SU-DHL-6 (cell line): ENCODE data around the gene KRTAP10-4.
"Not testable (repeated sequence)": the region's sequence is repeated elsewhere in the genome, so short reads cannot be mapped to it uniquely, and the experiment has no call there.

Source experiments
- H2AFZ ChIP-seq: fragments of 200-600 bp; sonication (generic); 2 replicates; pipeline ENCODE4 v1.6.1; 2014; ENCODE audit warnings: low read depth, mild to moderate bottlenecking, moderate library complexity, mixed read lengths, antibody characterized with exemption, low read length; ENCODE audit not compliant: severe bottlenecking
- H3F3A ChIP-seq: fragments of 200-600 bp; shearing (Covaris generic); 2 replicates; pipeline ENCODE4 v1.6.0; 2016; ENCODE audit warnings: antibody characterized with exemption, mild to moderate bottlenecking; ENCODE audit not compliant: insufficient read depth
- H3K27ac ChIP-seq: fragments of 200-600 bp; sonication (generic); 2 replicates; pipeline ENCODE4 v1.5.1; 2016; ENCODE audit warnings: low read depth, mild to moderate bottlenecking, low read length, moderate library complexity, mixed read lengths
- H3K27me3 ChIP-seq: fragments of 200-600 bp; sonication (generic), shearing (Covaris generic); 2 replicates; pipeline ENCODE4 v1.6.0; 2014; ENCODE audit warnings: mild to moderate bottlenecking, low read length
- H3K36me3 ChIP-seq: fragments of 200-600 bp; sonication (generic); 2 replicates; pipeline ENCODE4 v1.6.1; 2014; ENCODE audit warnings: mild to moderate bottlenecking, low read length, mixed read lengths
- H3K4me2 ChIP-seq: fragments of 300-600, 200-600 bp; shearing (Covaris generic), sonication (generic); 2 replicates; pipeline ENCODE4 v1.6.0; 2014; ENCODE audit warnings: low read length, low read depth, mild to moderate bottlenecking; ENCODE audit not compliant: poor library complexity, severe bottlenecking
- H3K4me3 ChIP-seq: fragments of 200-600 bp; sonication (generic); 2 replicates; pipeline ENCODE4 v1.5.1; 2014; ENCODE audit warnings: antibody characterized with exemption, low read length, mild to moderate bottlenecking, mixed read lengths; ENCODE audit not compliant: insufficient read depth, poor library complexity, severe bottlenecking
- H3K79me2 ChIP-seq: fragments of 200-600 bp; sonication (generic); 2 replicates; pipeline ENCODE4 v1.6.1; 2014; ENCODE audit warnings: mild to moderate bottlenecking, low read length, moderate library complexity; ENCODE audit not compliant: insufficient read depth
- H3K9ac ChIP-seq: fragments of 200-600 bp; sonication (generic); 2 replicates; pipeline ENCODE4 v1.7.0; 2014; ENCODE audit warnings: mild to moderate bottlenecking, low read length
- H3K9me2 ChIP-seq: fragments of 200-600 bp; sonication (generic); replicated peaks from 2 replicates; pipeline ENCODE4 v1.6.1; 2014; ENCODE audit warnings: low read length; ENCODE audit not compliant: insufficient read depth
- H3K9me3 ChIP-seq: fragments of 200-600 bp; sonication (generic); 2 replicates; pipeline ENCODE4 v1.6.1; 2014; ENCODE audit warnings: low read length, mixed read lengths; ENCODE audit not compliant: insufficient read depth
- H4K20me1 ChIP-seq: fragments of 200-600 bp; sonication (generic); 2 replicates; pipeline ENCODE4 v1.6.1; 2014; ENCODE audit warnings: low read depth, mild to moderate bottlenecking, antibody characterized with exemption, low read length, moderate library complexity, mixed read lengths
- EZH2phosphoT487 ChIP-seq: fragments of 200-600 bp; sonication (generic), shearing (Covaris generic); conservative IDR thresholded peaks from 2 replicates; pipeline ENCODE4 v1.6.1; 2018; ENCODE audit warnings: mild to moderate bottlenecking, antibody characterized with exemption, low read length, moderate library complexity, mixed read lengths
- TF ChIP-seq, protein P1 (sequence below): fragments of 200-600 bp; sonication (generic); IDR thresholded peaks from one replicate; pipeline ENCODE4 v1.5.1; 2017; ENCODE audit warnings: antibody characterized with exemption, mild to moderate bottlenecking, low read length, moderate library complexity; ENCODE audit not compliant: insufficient read depth, poor library complexity, severe bottlenecking

KRTAP10-4 gene

DNA sequence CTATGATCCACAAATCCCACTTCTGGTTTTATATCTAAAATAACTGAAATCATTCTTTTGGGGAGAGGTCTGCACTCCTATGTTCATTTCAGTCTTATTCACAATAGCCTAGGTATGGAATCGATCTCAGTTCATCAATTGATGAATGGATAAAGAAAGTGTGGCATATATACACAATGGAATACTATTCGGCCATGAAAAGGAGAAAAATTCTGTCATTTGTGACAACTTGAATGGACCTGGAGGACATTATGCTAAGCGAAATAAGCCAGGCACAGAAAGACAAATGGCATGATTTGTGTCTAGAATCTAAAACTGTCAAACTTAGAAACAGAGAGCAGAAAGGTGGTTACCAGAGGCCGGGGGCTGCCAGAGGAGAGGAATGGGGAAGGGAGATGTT is 33.0 kb downstream of the KRTAP10-4 start:
- no peaks in the 10 kb centered on the region for H4K20me1 ChIP-seq
- no peak overlapping the region for H2AFZ ChIP-seq
- H3K36me3 ChIP-seq = no peaks in the 10 kb centered on the region
- no peak overlapping the region for H3K27ac ChIP-seq
- H3K4me2 ChIP-seq = no peak overlapping the region
- no peaks in the 10 kb centered on the region for H3K9me3 ChIP-seq
- no peaks in the 10 kb centered on the region for H3F3A ChIP-seq
- H3K9me2 ChIP-seq = no peaks in the 10 kb centered on the region
- no peaks in the 10 kb centered on the region for H3K79me2 ChIP-seq
- H3K27me3 ChIP-seq = no peaks in the 10 kb centered on the region
- H3K9ac ChIP-seq = no peak overlapping the region
- TF ChIP-seq, protein P1, sequence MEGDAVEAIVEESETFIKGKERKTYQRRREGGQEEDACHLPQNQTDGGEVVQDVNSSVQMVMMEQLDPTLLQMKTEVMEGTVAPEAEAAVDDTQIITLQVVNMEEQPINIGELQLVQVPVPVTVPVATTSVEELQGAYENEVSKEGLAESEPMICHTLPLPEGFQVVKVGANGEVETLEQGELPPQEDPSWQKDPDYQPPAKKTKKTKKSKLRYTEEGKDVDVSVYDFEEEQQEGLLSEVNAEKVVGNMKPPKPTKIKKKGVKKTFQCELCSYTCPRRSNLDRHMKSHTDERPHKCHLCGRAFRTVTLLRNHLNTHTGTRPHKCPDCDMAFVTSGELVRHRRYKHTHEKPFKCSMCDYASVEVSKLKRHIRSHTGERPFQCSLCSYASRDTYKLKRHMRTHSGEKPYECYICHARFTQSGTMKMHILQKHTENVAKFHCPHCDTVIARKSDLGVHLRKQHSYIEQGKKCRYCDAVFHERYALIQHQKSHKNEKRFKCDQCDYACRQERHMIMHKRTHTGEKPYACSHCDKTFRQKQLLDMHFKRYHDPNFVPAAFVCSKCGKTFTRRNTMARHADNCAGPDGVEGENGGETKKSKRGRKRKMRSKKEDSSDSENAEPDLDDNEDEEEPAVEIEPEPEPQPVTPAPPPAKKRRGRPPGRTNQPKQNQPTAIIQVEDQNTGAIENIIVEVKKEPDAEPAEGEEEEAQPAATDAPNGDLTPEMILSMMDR = no peak
- no peak for TF ChIP-seq EZH2phosphoT487
- H3K4me3 ChIP-seq = no peak overlapping the region

DNA sequence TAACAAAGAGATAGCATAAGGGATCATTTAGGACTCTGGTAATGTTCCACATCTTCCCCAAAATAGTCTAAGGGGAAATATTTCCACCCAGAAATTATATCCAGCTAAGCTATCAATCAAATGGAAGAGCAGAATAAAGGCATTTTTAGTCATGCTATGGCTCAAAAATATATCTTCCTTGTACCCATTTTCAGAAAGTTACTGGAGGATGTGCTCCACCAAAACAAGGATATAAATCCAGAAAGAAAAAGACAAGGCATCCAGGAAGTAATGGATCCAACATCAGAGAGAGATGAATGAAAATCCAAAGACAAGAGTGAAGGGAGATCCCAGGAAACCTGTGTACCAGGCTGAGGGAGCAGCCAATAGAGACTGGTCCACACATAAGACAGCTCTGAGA is 35.7 kb downstream of the KRTAP10-4 start:
- H2AFZ ChIP-seq = no peak overlapping the region
- H3K27me3 ChIP-seq = no peaks in the 10 kb centered on the region
- H3K4me3 ChIP-seq = no peak overlapping the region
- H3K27ac ChIP-seq = no peak overlapping the region
- no peaks in the 10 kb centered on the region for H3K9me3 ChIP-seq
- H3F3A ChIP-seq = no peaks in the 10 kb centered on the region
- no peak overlapping the region for H3K4me2 ChIP-seq
- H3K36me3 ChIP-seq = no peaks in the 10 kb centered on the region
- H4K20me1 ChIP-seq = no peaks in the 10 kb centered on the region
- no peaks in the 10 kb centered on the region for H3K9me2 ChIP-seq
- H3K79me2 ChIP-seq = no peaks in the 10 kb centered on the region
- TF ChIP-seq, protein P1 = no peak
- TF ChIP-seq EZH2phosphoT487 = no peak
- no peak overlapping the region for H3K9ac ChIP-seq

DNA sequence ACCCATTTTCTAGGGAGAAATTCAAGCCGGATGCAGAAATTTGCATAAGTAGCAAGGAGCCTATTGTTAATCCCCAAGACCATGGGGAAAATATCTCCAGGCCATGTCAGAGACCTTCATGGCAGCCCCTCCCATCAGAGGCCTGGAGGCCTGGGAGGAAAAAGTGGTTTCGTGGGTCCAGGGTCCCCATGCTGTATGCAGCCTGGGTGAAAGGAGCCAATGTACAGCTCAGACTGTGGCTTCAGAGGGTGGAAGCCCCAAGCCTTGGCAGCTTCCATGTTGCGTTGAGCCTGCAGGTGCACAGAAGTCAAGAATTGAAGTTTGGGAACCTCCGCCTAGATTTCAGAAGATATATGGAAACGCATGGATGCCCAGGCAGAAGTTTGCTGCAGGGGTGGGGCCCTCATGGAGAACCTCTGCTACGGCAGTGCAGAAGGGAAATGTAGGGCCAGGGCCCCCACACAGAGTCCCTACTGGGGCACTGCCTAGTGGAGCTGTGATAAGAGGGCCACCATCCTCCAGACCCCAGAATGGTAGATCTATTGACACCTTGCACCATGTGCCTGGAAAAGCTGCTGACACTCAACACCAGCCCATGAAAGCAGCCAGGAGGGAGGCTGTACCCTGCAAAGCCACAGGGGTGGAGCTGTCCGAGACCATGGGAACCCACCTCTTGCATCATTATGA is 36.8 kb downstream of the KRTAP10-4 start:
- H2AFZ ChIP-seq, H3F3A ChIP-seq, H3K4me2 ChIP-seq, H3K79me2 ChIP-seq, H4K20me1 ChIP-seq, H3K4me3 ChIP-seq, H3K9me3 ChIP-seq, H3K9ac ChIP-seq, H3K36me3 ChIP-seq, H3K27me3 ChIP-seq, H3K27ac ChIP-seq, H3K9me2 ChIP-seq: not testable (repeated sequence)

GRCh38 chr21:44611551-44611950 is 38.0 kb downstream of the KRTAP10-4 start:
- Histone ChIP-seq H3F3A (no peaks in the 10 kb centered on the region), H3K9me3 (no peaks in the 10 kb centered on the region), H3K4me2 (no peak overlapping the region), H3K9me2 (no peaks in the 10 kb centered on the region), H3K36me3 (no peaks in the 10 kb centered on the region), H3K4me3 (no peak overlapping the region), H2AFZ (no peak overlapping the region), H3K9ac (no peak overlapping the region), H3K79me2 (no peaks in the 10 kb centered on the region), H3K27me3 (no peaks in the 10 kb centered on the region), H4K20me1 (no peaks in the 10 kb centered on the region), H3K27ac (no peak overlapping the region)
- TF ChIP-seq, protein P1 = no peak
- no peak for TF ChIP-seq EZH2phosphoT487
